Vagina (tissue), 2 donors: ENCODE measurements around the gene AQP12B.

ENCODE experiments used
- POLR2A ChIP-seq, 2 donors: fragments of 450-650 bp; IDR thresholded peaks; one replicate each; pipeline ENCODE4 v1.6.1; 2017; ENCODE audit warnings: antibody characterized with exemption in 2 of 2, mild to moderate bottlenecking in 2 of 2, moderate library complexity in 2 of 2
- POLR2AphosphoS5 ChIP-seq, 2 donors: sonication (generic); formaldehyde crosslinking; IDR thresholded peaks; one replicate each; pipeline ENCODE4 v1.9.0; 2017; ENCODE audit warnings: antibody characterized with exemption in 2 of 2, mild to moderate bottlenecking in 2 of 2, low read depth in 1 of 2; ENCODE audit not compliant: insufficient read depth in 1 of 2
- TF ChIP-seq, protein P1 (sequence below), 3 experiments: fragments of 450-650 bp in 2 of 3; fragments of 200-600 bp in 1 of 3; sonication (generic) in 1 of 3; IDR thresholded peaks; one replicate each; pipeline ENCODE4 v1.5.1; 2017 to 2019; ENCODE audit warnings: antibody characterized with exemption in 3 of 3, mild to moderate bottlenecking in 2 of 3, moderate library complexity in 2 of 3

- TF ChIP-seq, protein P1, sequence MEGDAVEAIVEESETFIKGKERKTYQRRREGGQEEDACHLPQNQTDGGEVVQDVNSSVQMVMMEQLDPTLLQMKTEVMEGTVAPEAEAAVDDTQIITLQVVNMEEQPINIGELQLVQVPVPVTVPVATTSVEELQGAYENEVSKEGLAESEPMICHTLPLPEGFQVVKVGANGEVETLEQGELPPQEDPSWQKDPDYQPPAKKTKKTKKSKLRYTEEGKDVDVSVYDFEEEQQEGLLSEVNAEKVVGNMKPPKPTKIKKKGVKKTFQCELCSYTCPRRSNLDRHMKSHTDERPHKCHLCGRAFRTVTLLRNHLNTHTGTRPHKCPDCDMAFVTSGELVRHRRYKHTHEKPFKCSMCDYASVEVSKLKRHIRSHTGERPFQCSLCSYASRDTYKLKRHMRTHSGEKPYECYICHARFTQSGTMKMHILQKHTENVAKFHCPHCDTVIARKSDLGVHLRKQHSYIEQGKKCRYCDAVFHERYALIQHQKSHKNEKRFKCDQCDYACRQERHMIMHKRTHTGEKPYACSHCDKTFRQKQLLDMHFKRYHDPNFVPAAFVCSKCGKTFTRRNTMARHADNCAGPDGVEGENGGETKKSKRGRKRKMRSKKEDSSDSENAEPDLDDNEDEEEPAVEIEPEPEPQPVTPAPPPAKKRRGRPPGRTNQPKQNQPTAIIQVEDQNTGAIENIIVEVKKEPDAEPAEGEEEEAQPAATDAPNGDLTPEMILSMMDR (IDR thresholded peaks at IDR 0.05): no peak
- TF ChIP-seq POLR2A (IDR thresholded peaks at IDR 0.05) (no peak), POLR2AphosphoS5 (IDR thresholded peaks at IDR 0.05; ENCODE audit: insufficient read depth in 1 of 2, low read depth in 1 of 2) (no peak)
These were observed 19.3 kb upstream of the AQP12B start for GRCh38 chr2:240701736-240702639.
